ENCODE results near the gene PRKCA.

PRKCA gene

GRCh38 chr17:66420961-66421371 is 118.6 kb downstream of the PRKCA start:
- no peak for DNase-seq

DNA sequence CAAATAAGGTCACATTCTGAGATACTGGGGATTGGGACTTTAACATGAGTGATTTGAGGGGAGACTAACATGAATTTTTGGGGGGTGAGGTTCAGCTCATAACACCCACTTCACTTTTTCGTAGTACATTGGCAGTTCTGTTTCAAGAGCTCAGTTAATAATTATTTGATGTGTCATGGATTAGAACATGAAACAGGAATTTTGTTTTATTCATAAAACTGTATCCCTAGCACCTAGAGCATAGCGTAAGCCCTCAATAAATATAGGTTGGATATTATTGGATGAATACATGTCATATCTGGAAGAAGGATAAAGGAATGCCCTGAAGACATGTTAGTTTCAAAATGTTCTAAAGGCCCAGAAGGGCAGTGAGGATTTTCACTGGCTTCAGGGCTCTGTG is 119.8 kb downstream of the PRKCA start:
- DNase-seq: no peak

DNA sequence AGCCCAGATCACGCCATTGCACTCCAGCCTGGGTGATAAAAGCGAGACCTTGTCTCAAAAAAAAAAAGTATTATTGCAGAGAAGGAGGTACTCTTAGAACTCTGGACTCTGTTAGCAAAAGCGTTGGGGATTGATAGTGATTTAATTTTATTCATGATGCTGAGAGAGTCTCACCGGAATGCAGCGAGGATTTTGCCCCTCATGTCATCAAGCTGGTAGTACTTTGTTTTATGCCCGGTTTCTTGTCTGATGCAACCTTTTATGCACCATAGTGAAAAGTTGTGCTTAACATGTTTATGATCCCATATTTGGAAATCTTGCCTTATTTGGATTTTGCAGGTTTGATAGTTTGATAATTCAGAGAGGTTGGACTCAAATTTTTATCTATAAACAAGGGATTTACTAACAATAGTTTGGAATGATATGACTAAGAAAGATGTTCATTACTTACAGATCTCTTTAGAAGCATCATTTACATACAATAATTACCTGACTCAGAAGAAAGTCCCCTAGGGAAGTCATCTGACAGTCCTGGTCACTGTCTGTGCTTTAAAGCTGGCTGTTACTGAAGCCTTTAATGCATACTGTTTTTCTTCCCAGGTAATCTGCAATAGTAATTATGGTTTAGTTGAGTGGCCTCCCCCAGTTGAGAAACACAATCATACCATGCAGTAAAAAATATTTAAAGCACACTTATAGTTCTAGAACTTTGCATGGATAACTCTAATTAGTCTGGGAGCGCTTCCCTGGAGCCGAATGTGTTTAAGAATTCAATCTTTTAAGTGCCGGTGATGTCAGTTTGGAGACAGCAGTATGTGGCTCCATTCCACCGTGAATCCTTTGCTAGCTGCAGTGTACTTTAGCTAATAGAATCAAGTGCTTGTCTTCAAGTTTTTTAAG is 120.9 kb downstream of the PRKCA start:
- DNase-seq: no peak

GRCh38 chr17:66425756-66426396 is 123.5 kb downstream of the PRKCA start:
- DNase-seq: no peak

- DNase-seq: no peak
These were observed 124.1 kb downstream of the PRKCA start for GRCh38 chr17:66426397-66427033.

- DNase-seq: no peak
These were observed 124.7 kb downstream of the PRKCA start for GRCh38 chr17:66427134-66427533.

DNA sequence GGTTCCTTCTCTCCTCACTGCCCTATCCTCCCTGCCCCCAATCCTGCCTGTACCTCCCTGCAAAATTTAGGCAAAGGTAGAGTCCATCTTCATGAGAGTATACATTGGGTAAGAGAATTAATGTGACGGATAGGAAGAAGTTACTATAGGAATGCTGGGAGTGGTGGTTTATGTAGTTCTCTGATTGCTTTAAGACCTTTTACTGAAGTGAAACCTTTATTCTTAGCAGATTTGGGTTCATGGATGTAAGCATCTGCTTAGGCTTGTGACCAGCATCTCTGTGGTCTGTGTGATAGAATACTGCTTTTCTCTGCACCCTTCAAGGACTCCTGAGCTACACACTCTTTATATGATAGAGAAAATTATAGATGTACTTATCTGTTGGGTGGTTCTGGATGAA is 127.3 kb downstream of the PRKCA start:
- DNase-seq: no peak

GRCh38 chr17:66430846-66431795 is 128.7 kb downstream of the PRKCA start:
- no peak for DNase-seq

DNA sequence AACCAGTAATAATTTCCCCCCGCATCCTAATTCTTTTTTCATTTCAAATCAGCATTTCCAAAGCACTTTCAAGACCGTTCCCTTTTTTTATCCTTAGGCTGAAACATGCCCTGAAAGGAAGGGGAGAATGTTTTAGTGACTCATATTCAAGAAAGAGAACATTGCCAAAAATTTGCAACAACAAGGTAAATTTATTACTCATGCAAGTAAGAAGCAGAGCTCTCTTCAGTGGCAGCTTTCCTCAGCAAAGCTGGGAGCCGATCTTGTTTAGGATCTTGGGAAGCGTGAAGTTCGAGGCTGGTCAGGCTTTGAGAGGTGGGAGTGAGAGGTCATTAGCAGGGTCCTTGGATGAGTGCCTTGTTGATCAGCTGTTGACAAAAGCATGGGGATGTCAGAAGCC is 129.5 kb downstream of the PRKCA start:
- DNase-seq: peak in 1 of 2 experiments; percentile 8

DNA sequence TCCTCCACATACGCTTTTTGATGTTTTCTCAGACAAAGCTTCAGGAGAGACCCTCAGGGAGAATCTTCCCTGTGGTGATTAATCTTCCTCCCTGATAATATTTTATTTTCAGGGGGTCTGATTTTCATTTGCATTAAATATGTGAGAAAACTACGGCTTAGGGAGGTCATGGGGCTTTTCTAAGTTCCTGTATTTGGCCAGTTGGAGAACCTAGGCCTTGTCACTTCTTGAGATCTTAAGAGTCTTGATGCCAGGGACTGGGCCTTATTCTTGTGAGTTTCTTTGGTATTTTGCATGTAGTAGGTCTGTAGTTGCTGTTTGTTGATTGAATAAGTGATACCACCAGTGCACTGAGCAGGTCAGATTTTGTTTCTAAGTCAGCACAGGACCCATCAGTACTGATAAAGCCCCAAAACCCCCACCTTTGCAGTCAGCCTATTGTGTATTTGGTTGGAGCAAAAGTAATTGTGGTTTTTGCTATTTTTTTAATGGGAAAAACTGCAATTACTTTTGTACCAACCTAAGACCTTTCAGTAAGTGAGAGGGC is 130.1 kb downstream of the PRKCA start:
- DNase-seq: no peak

DNA sequence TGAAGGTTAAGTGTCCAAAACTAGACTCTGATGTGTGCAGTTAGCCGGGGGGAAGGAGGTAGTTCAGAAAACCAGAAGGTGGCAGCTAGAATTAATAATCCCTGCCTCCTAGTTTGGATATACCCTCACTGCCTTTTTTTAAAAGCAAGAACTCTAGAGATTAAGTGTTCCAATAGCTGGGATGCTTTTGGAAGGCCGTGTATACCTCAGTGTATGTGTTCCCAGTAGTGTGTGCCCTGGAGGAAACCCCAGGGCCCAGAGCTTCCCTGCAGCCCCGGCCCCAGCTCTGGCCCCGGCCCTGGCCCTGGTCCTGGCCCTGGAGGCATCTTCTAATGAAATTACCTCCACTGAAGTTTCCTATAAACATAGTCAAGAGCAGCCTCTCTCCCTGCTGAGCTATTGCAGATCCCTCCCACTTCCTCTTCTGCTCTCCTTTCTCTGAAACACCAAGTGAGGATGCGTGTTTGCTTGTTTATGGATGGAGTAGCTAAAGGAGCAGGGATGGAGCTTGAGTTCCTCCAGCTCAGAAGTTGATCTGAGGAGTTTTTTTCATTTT is 130.7 kb downstream of the PRKCA start:
- DNase-seq: no peak

- no peak for DNase-seq
These were observed 132.8 kb downstream of the PRKCA start for GRCh38 chr17:66435182-66435581.

- DNase-seq: no peak
These were observed 134.2 kb downstream of the PRKCA start for GRCh38 chr17:66436631-66437030.

DNA sequence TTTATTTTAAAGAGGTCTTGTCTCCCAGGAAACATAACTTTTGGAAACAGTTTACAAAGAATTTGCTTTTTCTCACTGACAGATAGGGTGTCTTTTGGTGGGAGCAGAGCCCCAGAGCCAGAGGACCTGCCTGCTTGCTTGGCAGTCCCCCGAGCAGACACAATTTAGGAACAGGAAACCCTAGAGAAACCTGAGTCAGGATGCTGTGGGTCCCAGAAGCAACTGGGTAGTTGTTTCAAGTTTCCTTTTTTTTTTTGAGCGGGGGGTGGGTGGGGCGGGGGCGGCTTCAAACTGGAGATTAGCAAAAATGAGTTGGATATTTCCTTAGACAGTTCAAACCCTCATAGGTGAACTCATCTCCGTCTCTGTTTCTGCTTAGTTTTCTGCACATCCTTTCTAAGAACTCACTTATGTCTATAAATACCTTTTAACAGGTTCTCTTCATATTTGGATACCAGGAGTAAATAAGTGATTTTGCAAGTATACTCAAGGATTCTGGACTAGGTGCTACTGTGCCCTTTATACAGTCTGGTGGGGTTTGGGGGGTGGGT is 135.1 kb downstream of the PRKCA start:
- DNase-seq: no peak

GRCh38 chr17:66438101-66438500 is 135.7 kb downstream of the PRKCA start:
- no peak for DNase-seq

- peak in 1 of 2 experiments; percentile 19 for DNase-seq
These were observed 138.8 kb downstream of the PRKCA start for GRCh38 chr17:66441101-66441661.

- no peak for DNase-seq
These were observed 140.8 kb downstream of the PRKCA start for GRCh38 chr17:66443166-66443565.

DNA sequence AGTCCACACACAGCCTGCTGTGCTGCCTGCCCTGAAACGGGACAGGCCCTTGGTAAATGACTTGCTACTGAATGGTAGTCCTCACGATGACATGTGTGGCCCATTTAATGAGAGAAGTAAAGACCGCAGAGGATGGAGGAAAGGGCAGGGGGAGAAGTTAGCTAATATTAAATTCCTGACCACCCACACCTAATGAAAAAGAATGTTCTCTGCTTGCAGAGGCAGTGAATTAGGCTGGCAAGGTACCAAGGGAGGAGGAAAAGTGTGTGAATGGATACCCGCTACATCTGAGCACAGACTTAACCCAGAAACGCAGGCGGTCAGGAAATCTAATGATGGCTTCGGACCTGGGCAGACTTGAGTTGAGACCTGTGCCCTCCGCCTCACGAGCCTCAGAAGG is 141.2 kb downstream of the PRKCA start:
- DNase-seq: no peak

- DNase-seq: no peak
These were observed 141.6 kb downstream of the PRKCA start for GRCh38 chr17:66444031-66444430.

- DNase-seq: no peak
These were observed 142.8 kb downstream of the PRKCA start for GRCh38 chr17:66445229-66445628.

DNA sequence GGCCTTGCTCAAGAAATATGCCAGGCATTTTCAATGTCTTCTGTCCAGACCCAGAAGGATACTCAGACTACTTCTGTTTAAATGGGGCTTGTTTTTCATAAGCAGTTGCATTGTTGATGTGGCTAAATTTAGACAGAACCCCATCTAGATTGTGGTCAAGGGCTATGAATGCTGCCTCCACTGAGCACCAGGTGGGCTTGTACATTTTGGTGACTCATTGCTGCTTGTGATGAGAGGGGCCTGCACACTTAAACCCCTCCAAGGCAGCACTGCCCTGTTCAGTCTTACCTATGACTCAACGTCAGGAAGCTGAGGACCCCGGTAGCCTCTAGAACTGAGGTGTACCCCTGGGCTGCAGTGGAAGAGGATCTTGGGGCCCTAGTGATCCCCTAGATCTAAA is 144.0 kb downstream of the PRKCA start:
- no peak for DNase-seq

Measured in NCI-H446 (cell line).